Transverse colon (tissue), 3 donors: Measurements from ENCODE around the gene ANKS1B.

ENCODE experiments used
- CTCF ChIP-seq, 5 experiments: fragments of 200-600 bp in 3 of 5; fragments of 450-650 bp in 2 of 5; sonication (generic) in 3 of 5; IDR thresholded peaks; 1 replicate in 2 of 5; 2 replicates in 3 of 5; pipeline ENCODE4 v1.5.1; 2016 to 2017; ENCODE audit warnings: antibody characterized with exemption in 5 of 5, inconsistent platforms in 3 of 5, mild to moderate bottlenecking in 2 of 5, moderate library complexity in 1 of 5
- POLR2A ChIP-seq: fragments of 450-650 bp; IDR thresholded peaks from one replicate; pipeline ENCODE4 v1.6.1; 2016; ENCODE audit warnings: antibody characterized with exemption, mild to moderate bottlenecking, moderate library complexity

- no peak for TF ChIP-seq CTCF (IDR thresholded peaks at IDR 0.05)
- no peak for TF ChIP-seq POLR2A
Observed at GRCh38 chr12:98895086-98895651, 1089.6 kb downstream of the ANKS1B start.
